Measurements from ENCODE around the gene MRPL55.

The MRPL55 gene

DNA sequence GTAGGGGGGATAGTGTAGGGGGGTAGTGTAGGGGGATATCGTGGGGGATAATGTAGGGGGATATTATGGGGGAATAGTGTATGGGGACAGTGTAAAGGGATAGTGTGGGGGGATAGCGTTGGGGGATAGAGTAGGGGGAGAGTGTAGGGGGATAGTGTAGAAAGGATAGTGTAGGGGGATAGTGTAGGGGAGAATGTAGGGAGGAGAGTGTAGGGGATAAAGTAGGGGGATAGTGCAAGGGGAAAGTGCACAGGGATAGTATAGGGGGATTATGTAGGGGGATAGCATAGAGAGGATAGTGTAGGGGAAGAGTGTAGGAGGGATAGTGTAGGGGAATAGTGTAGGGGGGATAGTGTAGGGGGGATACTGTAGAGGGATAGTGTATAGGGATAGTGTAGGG, 38.9 kb downstream of the MRPL55 start:
- no peaks in the 10 kb centered on the region for H3F3A ChIP-seq (ENCODE audit: insufficient read depth, low read length)
- H3K4me3 ChIP-seq (ENCODE audit: low read depth, low read length, poor library complexity, severe bottlenecking), result no peak overlapping the region
- H3K4me2 ChIP-seq (ENCODE audit: low read length), result no peak overlapping the region
- no peaks in the 10 kb centered on the region for H3K36me3 ChIP-seq (ENCODE audit: insufficient read depth, low read length)
- H2AFZ ChIP-seq (ENCODE audit: low read length), result no peak overlapping the region
- H3K79me2 ChIP-seq (ENCODE audit: insufficient read depth, low read length), result no peaks in the 10 kb centered on the region
- no peaks in the 10 kb centered on the region for H3K4me1 ChIP-seq (ENCODE audit: insufficient read depth, low read length, severe bottlenecking)
- H3K9ac ChIP-seq (ENCODE audit: low read length), result no peak overlapping the region
- H3K27ac ChIP-seq (ENCODE audit: low read depth, low read length, poor library complexity, severe bottlenecking), result no peak overlapping the region
- no peaks in the 10 kb centered on the region for H3K9me2 ChIP-seq (ENCODE audit: low read depth, low read length)
- TF ChIP-seq, protein P1, sequence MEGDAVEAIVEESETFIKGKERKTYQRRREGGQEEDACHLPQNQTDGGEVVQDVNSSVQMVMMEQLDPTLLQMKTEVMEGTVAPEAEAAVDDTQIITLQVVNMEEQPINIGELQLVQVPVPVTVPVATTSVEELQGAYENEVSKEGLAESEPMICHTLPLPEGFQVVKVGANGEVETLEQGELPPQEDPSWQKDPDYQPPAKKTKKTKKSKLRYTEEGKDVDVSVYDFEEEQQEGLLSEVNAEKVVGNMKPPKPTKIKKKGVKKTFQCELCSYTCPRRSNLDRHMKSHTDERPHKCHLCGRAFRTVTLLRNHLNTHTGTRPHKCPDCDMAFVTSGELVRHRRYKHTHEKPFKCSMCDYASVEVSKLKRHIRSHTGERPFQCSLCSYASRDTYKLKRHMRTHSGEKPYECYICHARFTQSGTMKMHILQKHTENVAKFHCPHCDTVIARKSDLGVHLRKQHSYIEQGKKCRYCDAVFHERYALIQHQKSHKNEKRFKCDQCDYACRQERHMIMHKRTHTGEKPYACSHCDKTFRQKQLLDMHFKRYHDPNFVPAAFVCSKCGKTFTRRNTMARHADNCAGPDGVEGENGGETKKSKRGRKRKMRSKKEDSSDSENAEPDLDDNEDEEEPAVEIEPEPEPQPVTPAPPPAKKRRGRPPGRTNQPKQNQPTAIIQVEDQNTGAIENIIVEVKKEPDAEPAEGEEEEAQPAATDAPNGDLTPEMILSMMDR (IDR thresholded peaks at IDR 0.05; ENCODE audit: low read length), result no peak
- TF ChIP-seq EZH2 (IDR thresholded peaks at IDR 0.05; ENCODE audit: borderline replicate concordance, low read length), result no peak
- H3K9me3 ChIP-seq (ENCODE audit: low read length), result no peaks in the 10 kb centered on the region
- H4K20me1 ChIP-seq (ENCODE audit: insufficient read depth, low read length), result no peaks in the 10 kb centered on the region
- H3K27me3 ChIP-seq (ENCODE audit: insufficient read depth, low read length), result no peaks in the 10 kb centered on the region

- no peak overlapping the region for H3K4me2 ChIP-seq (ENCODE audit: low read length)
- no peaks in the 10 kb centered on the region for H3K27me3 ChIP-seq (ENCODE audit: insufficient read depth, low read length)
- no peak overlapping the region for H3K4me3 ChIP-seq (ENCODE audit: low read depth, low read length, poor library complexity, severe bottlenecking)
- H3K9ac ChIP-seq (ENCODE audit: low read length), result no peak overlapping the region
- H2AFZ ChIP-seq (ENCODE audit: low read length), result no peak overlapping the region
- no peak for TF ChIP-seq EZH2 (IDR thresholded peaks at IDR 0.05; ENCODE audit: borderline replicate concordance, low read length)
- TF ChIP-seq, protein P1 (IDR thresholded peaks at IDR 0.05; ENCODE audit: low read length), result no peak
- no peaks in the 10 kb centered on the region for H3K36me3 ChIP-seq (ENCODE audit: insufficient read depth, low read length)
- H3K4me1 ChIP-seq (ENCODE audit: insufficient read depth, low read length, severe bottlenecking), result no peaks in the 10 kb centered on the region
- H3K79me2 ChIP-seq (ENCODE audit: insufficient read depth, low read length), result no peaks in the 10 kb centered on the region
- no peaks in the 10 kb centered on the region for H3K9me2 ChIP-seq (ENCODE audit: low read depth, low read length)
- no peaks in the 10 kb centered on the region for H3K9me3 ChIP-seq (ENCODE audit: low read length)
- H4K20me1 ChIP-seq (ENCODE audit: insufficient read depth, low read length), result no peaks in the 10 kb centered on the region
- no peak overlapping the region for H3K27ac ChIP-seq (ENCODE audit: low read depth, low read length, poor library complexity, severe bottlenecking)
- no peaks in the 10 kb centered on the region for H3F3A ChIP-seq (ENCODE audit: insufficient read depth, low read length)
Observed at GRCh38 chr1:228068359-228068758, 40.7 kb downstream of the MRPL55 start.

DNA sequence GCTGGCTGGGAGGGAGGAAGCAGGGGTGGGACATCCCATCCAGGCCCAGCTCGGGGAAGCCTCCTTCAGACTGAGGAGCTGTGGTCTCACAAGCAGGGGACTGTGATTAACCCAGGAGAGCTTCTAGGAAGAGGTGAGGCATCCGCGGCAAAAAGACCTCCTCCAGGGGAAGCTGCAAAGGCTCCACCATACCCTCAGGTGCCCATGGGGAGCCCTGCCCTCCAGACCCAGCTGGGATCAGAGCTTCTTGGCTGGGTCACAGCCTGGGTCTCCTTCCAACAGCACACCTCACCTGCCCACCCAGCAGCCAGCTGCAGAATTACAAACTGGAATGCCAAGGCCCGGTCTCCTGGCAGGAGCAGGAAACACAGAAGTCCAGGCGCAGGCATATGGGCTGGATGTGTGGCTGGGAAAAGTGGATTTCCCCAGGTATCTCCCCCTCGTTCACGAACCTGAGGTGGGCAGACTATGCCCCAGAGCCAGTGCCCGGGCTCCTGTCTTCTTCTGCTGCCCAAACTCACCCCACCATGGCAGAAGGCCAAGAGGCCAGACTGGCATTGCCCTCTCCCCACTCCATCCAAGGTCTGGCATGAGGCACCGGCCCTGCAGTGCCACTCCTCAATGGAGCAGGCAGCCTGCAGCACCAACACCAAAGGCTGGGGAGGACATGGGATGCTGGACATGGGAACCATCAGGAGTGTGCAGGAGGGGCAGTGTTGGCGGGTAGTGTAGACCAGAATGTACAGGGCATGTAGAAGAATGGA, 42.0 kb downstream of the MRPL55 start:
- Histone ChIP-seq H3K9me2 (ENCODE audit: low read depth, low read length) (no peaks in the 10 kb centered on the region), H3K4me1 (ENCODE audit: insufficient read depth, low read length, severe bottlenecking) (no peaks in the 10 kb centered on the region), H3K36me3 (ENCODE audit: insufficient read depth, low read length) (no peaks in the 10 kb centered on the region), H3K79me2 (ENCODE audit: insufficient read depth, low read length) (no peaks in the 10 kb centered on the region), H3K27ac (ENCODE audit: low read depth, low read length, poor library complexity, severe bottlenecking) (no peak overlapping the region), H2AFZ (ENCODE audit: low read length) (no peak overlapping the region), H4K20me1 (ENCODE audit: insufficient read depth, low read length) (no peaks in the 10 kb centered on the region), H3F3A (ENCODE audit: insufficient read depth, low read length) (no peaks in the 10 kb centered on the region), H3K27me3 (ENCODE audit: insufficient read depth, low read length) (no peaks in the 10 kb centered on the region), H3K4me2 (ENCODE audit: low read length) (no peak overlapping the region), H3K9me3 (ENCODE audit: low read length) (no peaks in the 10 kb centered on the region), H3K4me3 (ENCODE audit: low read depth, low read length, poor library complexity, severe bottlenecking) (no peak overlapping the region), H3K9ac (ENCODE audit: low read length) (no peak overlapping the region)
- TF ChIP-seq, protein P1 (IDR thresholded peaks at IDR 0.05; ENCODE audit: low read length), result no peak
- TF ChIP-seq EZH2 (IDR thresholded peaks at IDR 0.05; ENCODE audit: borderline replicate concordance, low read length), result no peak

Measured in OCI-LY1 (cell line).